K562 (cell line): ENCODE data around the gene VHLL. TPM values are rescaled to one million over a fixed set of nuclear protein-coding genes. Genes with fewer than 3 reads are reported as not detected.

Source experiments
- ARID3B ChIP-seq: fragments of 250-450 bp; sonication (Bioruptor Pico); IDR thresholded peaks from 2 replicates; pipeline ENCODE4 v1.4.0; 2020; ENCODE audit warnings: borderline replicate concordance
- ASH1L ChIP-seq: fragments of 450-650 bp; IDR thresholded peaks from 2 replicates; pipeline ENCODE4 v1.6.1; 2018; ENCODE audit warnings: borderline replicate concordance, mild to moderate bottlenecking, low read depth; ENCODE audit not compliant: partially characterized antibody
- ATF2 ChIP-seq: sonication (generic); formaldehyde crosslinking; IDR thresholded peaks from 2 replicates; pipeline ENCODE4 v1.8.1; 2022; ENCODE audit warnings: missing genetic modification reagents
- ATF3 ChIP-seq, 2 experiments: fragments of 450-650 bp in 1 of 2; sonication (generic) in 1 of 2; formaldehyde crosslinking in 1 of 2; IDR thresholded peaks in 1 of 2; conservative IDR thresholded peaks in 1 of 2; 2 replicates each; pipeline versions ENCODE4 v1.6.1 to v1.8.1; 2016 to 2023; ENCODE audit warnings: mild to moderate bottlenecking in 2 of 2, moderate library complexity in 2 of 2, inconsistent platforms in 1 of 2, missing genetic modification reagents in 1 of 2
- ETS1 ChIP-seq: conservative IDR thresholded peaks from 2 replicates; pipeline ENCODE4 v1.6.1; 2011; ENCODE audit warnings: low read depth, mild to moderate bottlenecking, low read length; ENCODE audit not compliant: control insufficient read depth
- FOS ChIP-seq: IDR thresholded peaks from 3 replicates; pipeline ENCODE4 v1.6.1; 2011; ENCODE audit not compliant: insufficient read length; ENCODE audit errors: extremely low read depth
- FOXA3 ChIP-seq, 2 experiments: fragments of 450-650 bp in 1 of 2; sonication (generic) in 1 of 2; formaldehyde crosslinking; IDR thresholded peaks in 1 of 2; conservative IDR thresholded peaks in 1 of 2; 2 replicates each; pipeline versions ENCODE4 v1.4.0 to v1.8.0; 2020 to 2022; ENCODE audit warnings: mild to moderate bottlenecking in 2 of 2, missing genetic modification reagents in 1 of 2
- NEUROD1 ChIP-seq: fragments of 150-350 bp; IDR thresholded peaks from 2 replicates; pipeline ENCODE4 v1.6.1; 2014; ENCODE audit warnings: borderline replicate concordance, low read length, low read depth; ENCODE audit not compliant: partially characterized antibody
- NFRKB ChIP-seq: fragments of 450-650 bp; IDR thresholded peaks from 2 replicates; pipeline ENCODE4 v1.6.1; 2016; ENCODE audit warnings: low read depth
- POLR2AphosphoS5 ChIP-seq: IDR thresholded peaks from 2 replicates; pipeline ENCODE4 v1.6.1; 2011; ENCODE audit warnings: mild to moderate bottlenecking, low read depth, low read length, moderate library complexity; ENCODE audit not compliant: control insufficient read depth, insufficient read depth
- POLR2H ChIP-seq: IDR thresholded peaks from 2 replicates; pipeline ENCODE4 v1.6.1; 2016; ENCODE audit warnings: missing genetic modification characterization, low read depth, mild to moderate bottlenecking, control low read depth, missing compliant biosample characterization, moderate library complexity
- SIN3A ChIP-seq, 2 experiments: fragments of 150-350 bp in 1 of 2; IDR thresholded peaks; 2 replicates each; pipeline ENCODE4 v1.6.1; 2011 to 2016; ENCODE audit warnings: borderline replicate concordance in 2 of 2, low read depth in 2 of 2, low read length in 2 of 2, mild to moderate bottlenecking in 2 of 2, moderate library complexity in 2 of 2; ENCODE audit not compliant: control insufficient read depth in 1 of 2
- ZFP30 ChIP-seq: fragments of 250-450 bp; sonication (Bioruptor Pico); IDR thresholded peaks from 2 replicates; pipeline ENCODE4 v1.8.0; 2022; ENCODE audit warnings: moderate library complexity, mild to moderate bottlenecking, inconsistent platforms, borderline replicate concordance
- ZNF12 ChIP-seq: sonication (generic); formaldehyde crosslinking; IDR thresholded peaks from 2 replicates; pipeline ENCODE4 v1.4.0; 2020; ENCODE audit warnings: mild to moderate bottlenecking, missing genetic modification reagents
- ZNF444 ChIP-seq: fragments of 250-450 bp; sonication (Bioruptor Pico); IDR thresholded peaks from 2 replicates; pipeline ENCODE4 v1.4.0; 2020; ENCODE audit warnings: mild to moderate bottlenecking, moderate library complexity
- polyA plus RNA-seq, 8 experiments: library from polyadenylated mRNA; depleted of rRNA in 4 of 8; stranded (reverse) in 5 of 8; unstranded in 3 of 8; fragments of >200 nt; fragmentation: Nextera tagmentation in 2 of 8; fragmentation: Illumina TruSeq in 1 of 8; extraction: Ambion mirVana in 2 of 8; extraction: Trizol in 1 of 8; gene quantifications; 2 replicates each; pipeline versions ENCODE4 v1.2.1 to v1.2.3, GENCODE V29; 2011 to 2014; ENCODE audit warnings: inconsistent platforms in 1 of 8, missing spikeins in 1 of 8
- total RNA-seq, 7 experiments: library from RNA; depleted of rRNA in 6 of 7; stranded (reverse); fragments of >200 nt in 6 of 7; fragmentation: Illumina TruSeq in 2 of 7; extraction: Trizol in 2 of 7; gene quantifications; 2 replicates each; pipeline versions ENCODE4 v1.2.1 to v1.2.3, GENCODE V29; 2011 to 2021; ENCODE audit warnings: low replicate concordance in 1 of 7

The VHLL gene
- total and polyA plus RNA-seq, 9 of the 15 experiments (the other 6 are each of a cell fraction or from before 2014, with no cell fraction given): not detected

- TF ChIP-seq SIN3A (IDR thresholded peaks at IDR 0.05; ENCODE audit: borderline replicate concordance in 2 of 2, control insufficient read depth in 1 of 2, low read depth in 2 of 2, low read length in 2 of 2) (peak; percentile 23 to 74; a peak in 1 of 4 replicates), ATF3 (IDR thresholded peaks at IDR 0.05) (no peak), ATF3 (CRISPR knock-in tag; conservative IDR thresholded peaks at IDR 0.05) (0 out of 2 replicates have a peak, but pooled peaks have one; percentile 10), FOS (peak; percentile 97), ASH1L (peak; percentile 94), POLR2H (tag) (0 out of 2 replicates have a peak, but pooled peaks have one; percentile 42), POLR2AphosphoS5 (peak; percentile 86), FOXA3 (CRISPR knock-in tag; conservative IDR thresholded peaks at IDR 0.05 in 1 of 2, IDR thresholded peaks at IDR 0.05 in 1 of 2) (no peak), NEUROD1 (peak; percentile 98), ZFP30 (CRISPR knock-in tag) (no peak), ETS1 (peak; percentile 99), ARID3B (no peak), ZNF444 (CRISPR knock-in tag) (no peak), ZNF12 (CRISPR knock-in tag) (0 out of 2 replicates have a peak, but pooled peaks have one; percentile 43), NFRKB (peak; percentile 49; the same call in 1 of the 2 replicates), ATF2 (no peak)
Measured at GRCh38 chr1:156338180-156338976, 39.3 kb upstream of the VHLL start, which contains the start of the genes CCT3 and TSACC (continued).
